Activated gamma-delta T cell (primary cell): ENCODE data around the gene TSHZ3.

Source experiments
- DNase-seq: peaks from one replicate; lab custom pipeline; 2025; lab: John Stamatoyannopoulos, UW
- total RNA-seq, 2 donors: gene quantifications; one replicate each; lab custom pipeline; 2026; lab: John Stamatoyannopoulos, UW

The TSHZ3 gene, protein sequence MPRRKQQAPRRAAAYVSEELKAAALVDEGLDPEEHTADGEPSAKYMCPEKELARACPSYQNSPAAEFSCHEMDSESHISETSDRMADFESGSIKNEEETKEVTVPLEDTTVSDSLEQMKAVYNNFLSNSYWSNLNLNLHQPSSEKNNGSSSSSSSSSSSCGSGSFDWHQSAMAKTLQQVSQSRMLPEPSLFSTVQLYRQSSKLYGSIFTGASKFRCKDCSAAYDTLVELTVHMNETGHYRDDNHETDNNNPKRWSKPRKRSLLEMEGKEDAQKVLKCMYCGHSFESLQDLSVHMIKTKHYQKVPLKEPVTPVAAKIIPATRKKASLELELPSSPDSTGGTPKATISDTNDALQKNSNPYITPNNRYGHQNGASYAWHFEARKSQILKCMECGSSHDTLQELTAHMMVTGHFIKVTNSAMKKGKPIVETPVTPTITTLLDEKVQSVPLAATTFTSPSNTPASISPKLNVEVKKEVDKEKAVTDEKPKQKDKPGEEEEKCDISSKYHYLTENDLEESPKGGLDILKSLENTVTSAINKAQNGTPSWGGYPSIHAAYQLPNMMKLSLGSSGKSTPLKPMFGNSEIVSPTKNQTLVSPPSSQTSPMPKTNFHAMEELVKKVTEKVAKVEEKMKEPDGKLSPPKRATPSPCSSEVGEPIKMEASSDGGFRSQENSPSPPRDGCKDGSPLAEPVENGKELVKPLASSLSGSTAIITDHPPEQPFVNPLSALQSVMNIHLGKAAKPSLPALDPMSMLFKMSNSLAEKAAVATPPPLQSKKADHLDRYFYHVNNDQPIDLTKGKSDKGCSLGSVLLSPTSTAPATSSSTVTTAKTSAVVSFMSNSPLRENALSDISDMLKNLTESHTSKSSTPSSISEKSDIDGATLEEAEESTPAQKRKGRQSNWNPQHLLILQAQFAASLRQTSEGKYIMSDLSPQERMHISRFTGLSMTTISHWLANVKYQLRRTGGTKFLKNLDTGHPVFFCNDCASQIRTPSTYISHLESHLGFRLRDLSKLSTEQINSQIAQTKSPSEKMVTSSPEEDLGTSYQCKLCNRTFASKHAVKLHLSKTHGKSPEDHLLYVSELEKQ
- total RNA-seq, result 0.51 to 2.3 reads per million in 2 donors

- peak; percentile 33 for DNase-seq
Observed at GRCh38 chr19:31349160-31349881, at the start of gene TSHZ3. Gene TSHZ3 (minus strand): TSS chr19:31349436. CDS start chr19:31349219, 217 bp downstream.

- no peak for DNase-seq
Observed at GRCh38 chr19:31397308-31397707, 48.1 kb upstream of the TSHZ3 start.

DNA sequence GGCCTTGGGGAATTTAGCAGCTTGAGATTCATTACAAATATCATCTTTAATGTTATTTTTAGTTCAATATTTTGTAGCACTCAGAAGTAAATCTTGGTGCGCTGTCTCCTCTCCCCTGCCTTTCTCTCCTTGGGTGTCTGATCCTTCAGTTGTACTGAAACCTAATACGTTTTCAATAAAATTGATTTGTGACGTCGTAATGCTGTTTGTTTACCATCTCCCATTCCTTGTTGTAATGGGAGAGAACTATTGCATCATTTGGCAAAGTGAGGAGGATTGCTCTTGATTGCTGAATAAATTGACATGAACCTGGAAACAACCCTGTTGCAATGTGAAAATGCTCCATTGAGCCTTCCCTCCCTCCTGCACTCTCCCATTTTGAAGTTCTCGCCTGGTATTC lies 43.2 kb upstream of the TSHZ3 start:
- no peak for DNase-seq

DNA sequence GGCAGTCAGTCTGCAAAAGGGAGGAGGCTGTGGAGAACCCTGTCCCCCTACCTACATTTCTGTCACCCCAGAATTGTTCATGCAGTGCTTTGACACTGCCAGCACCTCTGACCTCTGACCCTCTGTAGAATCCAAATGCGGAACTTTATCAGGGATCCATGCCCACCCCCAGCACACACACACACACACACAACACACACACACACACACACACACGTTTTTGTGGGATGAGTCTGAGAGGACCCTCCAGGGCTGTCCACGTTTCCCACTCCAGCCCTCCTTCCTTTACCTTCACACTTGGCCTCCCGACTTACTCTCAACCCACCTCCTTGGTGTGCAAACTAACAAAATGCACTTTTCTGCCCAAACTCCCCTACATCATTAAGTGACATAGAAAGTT lies 42.3 kb upstream of the TSHZ3 start:
- no peak for DNase-seq

GRCh38 chr19:31390711-31391110 lies 41.5 kb upstream of the TSHZ3 start:
- no peak for DNase-seq

- no peak for DNase-seq
Observed at GRCh38 chr19:31389874-31390273, 40.6 kb upstream of the TSHZ3 start.

DNA sequence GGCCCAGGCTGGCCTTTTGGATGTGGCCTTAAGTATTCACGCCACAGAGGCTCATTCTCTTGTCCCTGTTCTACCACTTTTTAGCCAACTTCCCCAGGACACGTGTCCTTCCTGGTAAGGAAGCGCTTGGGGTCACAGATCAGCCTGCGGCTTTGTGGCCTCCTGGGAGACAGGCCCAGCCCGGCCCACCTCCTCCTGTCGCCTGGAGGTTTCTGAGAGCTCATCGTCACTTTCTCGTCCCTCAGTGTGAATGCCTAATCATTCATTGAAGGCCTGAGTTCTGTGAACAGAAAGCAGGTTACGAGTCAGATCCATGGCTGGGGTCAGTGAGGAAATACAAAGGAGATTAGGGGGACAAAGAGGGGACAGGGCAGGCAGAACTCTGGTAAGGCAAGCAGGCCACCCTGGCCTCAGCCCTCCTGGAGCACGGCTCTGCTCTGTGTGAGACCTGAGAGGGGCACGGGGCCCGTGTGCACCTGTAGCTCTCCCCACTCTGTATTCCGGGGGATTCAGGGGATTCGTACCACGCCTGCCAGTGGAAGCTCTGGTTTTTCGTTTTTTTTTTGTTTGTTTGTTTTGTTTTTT lies 38.6 kb upstream of the TSHZ3 start:
- no peak for DNase-seq

- DNase-seq, result no peak
Observed at GRCh38 chr19:31386806-31387205, 37.6 kb upstream of the TSHZ3 start.

DNA sequence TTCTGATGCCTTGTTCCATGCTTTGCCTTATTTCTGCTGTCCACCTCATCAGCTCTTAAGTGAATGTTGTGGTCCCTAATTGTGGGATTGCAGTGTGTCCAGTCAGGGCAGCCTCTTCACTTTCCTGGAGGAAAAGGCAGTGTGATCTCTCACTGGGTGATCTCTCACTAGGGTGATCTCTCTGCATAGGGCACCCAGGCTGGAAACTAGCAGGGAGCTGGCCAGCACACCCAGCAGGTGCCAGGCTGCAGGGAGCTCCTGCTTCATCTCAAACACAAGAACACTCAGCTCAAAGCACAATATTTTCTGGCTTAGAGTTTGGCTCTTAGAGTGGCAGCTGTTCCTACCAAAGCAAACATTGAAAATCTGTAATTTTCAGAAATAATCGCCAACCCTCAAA lies 36.5 kb upstream of the TSHZ3 start:
- DNase-seq, result no peak

DNA sequence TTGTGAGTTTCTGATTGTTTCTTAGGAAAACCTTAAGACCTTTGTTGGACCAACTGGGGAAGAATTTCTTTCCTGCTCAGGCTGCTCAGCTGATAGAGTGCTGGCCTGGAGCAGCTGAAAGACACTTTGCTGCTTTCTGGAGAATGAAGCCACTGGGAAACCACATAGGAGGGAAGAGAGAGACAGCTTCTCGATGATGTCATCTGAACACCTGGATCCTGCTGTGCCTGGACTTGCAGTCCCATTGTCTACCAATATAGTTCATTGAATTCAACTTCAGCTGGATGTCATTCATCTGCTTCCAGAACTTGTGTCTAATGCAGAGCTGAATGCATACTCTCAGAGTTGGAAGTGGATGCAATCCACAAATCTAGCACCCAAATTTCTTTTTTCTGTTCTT lies 34.3 kb upstream of the TSHZ3 start:
- DNase-seq, result no peak

- DNase-seq, result no peak
Observed at GRCh38 chr19:31380854-31381253, 31.6 kb upstream of the TSHZ3 start.

DNA sequence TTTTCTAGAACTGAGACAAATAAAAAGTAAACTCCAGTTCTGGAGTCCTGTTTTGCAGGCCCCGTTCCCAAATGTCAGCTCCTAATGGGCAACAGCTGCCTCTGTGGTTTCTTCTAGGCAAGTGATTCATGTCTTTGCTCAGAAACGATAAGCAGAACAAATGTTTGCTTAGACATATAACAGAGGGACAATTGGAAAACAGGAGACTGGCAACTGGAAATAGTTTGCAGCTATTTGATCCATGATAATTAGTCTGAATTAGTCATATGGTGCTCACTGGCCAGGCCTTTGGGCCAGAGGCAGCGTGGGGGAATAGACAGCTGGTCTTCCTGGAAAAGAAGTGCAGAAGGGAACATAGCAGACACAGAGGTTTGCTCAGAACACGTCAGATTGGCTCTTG lies 29.2 kb upstream of the TSHZ3 start:
- no peak for DNase-seq

DNA sequence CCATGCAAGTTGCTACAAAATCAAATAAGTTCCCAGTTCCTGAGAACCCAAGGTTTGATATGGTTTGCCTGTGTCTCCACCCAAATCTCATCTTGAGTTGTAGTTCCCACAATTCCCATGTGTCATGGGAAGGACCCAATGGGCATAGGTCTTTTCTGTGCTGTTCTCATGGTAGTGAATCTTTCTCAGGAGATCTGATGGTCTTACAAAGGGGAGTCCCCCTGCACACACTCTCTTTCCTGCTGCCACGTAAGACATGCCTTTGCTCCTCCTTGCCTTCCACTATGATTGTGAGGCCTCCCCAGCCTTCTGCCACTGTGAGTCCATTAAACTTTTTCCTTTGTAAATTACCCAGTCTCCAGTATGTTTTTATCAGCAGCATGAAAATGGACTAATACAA lies 28.5 kb upstream of the TSHZ3 start:
- no peak for DNase-seq

DNA sequence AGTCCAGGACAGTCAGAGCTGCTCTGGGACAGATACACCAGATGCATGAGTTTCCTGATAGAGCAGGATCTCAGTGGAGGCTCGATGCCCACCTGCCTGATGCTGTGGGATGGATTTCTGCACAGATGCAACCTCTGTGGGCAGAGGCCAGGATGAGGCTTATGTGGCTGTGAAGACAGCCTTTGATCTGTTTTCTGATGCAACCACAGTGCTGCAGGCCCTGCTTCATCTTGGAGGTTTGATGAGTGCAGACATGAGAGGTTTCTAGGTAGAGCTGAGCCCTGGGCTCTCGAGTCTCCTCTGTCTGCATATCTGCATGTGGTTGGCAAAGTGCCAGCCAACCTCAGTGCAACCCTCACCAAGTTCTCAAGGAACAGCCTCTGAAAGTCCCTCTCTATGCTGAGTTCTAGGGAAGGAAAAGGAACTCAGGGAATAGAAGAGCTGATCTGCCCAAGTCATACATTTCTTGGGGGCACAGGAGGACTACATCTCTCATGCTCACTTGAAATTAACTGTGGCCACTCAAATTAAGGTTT lies 23.1 kb upstream of the TSHZ3 start:
- DNase-seq, result no peak

DNA sequence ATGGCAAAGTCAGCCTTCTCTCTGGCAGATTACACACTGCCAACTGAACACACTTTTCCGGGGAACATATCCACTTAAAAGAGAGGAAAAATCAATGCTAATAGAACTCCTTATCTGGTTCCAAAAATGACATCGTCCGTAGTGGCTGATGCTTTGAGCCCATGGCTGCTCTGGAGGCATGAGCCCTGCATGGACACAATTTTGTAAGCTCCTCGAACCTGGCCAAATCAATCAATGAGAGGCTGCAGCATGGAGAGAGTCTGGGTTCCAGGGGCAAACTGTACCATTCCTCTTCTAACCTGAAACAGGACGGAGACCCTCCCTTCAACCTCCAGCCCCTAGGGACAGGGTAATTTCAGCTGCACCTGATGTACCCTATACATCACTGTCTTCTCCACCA lies 21.0 kb upstream of the TSHZ3 start:
- DNase-seq, result no peak

DNA sequence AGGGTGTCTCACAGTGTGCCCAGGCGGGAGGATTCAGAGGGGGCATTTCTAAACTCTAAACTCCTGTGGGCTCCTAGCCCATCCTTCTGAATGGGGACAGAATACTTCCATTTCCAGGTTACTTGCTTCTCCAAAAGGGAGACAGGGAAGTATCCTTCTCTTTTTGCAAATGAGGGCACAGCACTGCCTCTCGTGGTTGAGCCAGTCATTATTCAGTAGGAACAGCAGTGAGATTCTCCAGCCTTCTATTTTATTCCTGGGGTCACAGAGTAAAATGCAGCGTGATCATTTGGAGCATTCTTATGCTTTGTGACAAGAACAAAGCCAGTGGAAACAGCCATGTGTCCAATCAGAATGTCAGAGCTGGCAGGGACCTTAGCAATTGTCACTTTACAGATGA lies 15.7 kb upstream of the TSHZ3 start:
- DNase-seq, result no peak

- DNase-seq, result no peak
Observed at GRCh38 chr19:31361728-31362127, 12.5 kb upstream of the TSHZ3 start.

GRCh38 chr19:31357315-31357673 lies 8.1 kb upstream of the TSHZ3 start:
- DNase-seq, result no peak

GRCh38 chr19:31356587-31357314 lies 7.5 kb upstream of the TSHZ3 start:
- DNase-seq, result peak; percentile 27

- no peak for DNase-seq
Observed at GRCh38 chr19:31355665-31356289, 6.5 kb upstream of the TSHZ3 start.
